GM19372 (cell line): ENCODE results near the gene MYPN.
A peak's percentile ranks its signal among the peaks of the same experiment; 100 is the strongest.
"Not testable (repeated sequence)": the region's sequence is repeated elsewhere in the genome, so short reads cannot be mapped to it uniquely, and the experiment has no call there.

ENCODE experiments used
- ATAC-seq: cut with Tn5 transposase; IDR thresholded peaks from one replicate; pipeline ENCODE4 v1.9.1; 2021; ENCODE audit warnings: mild to moderate bottlenecking, low read depth, moderate library complexity; ENCODE audit not compliant: unreplicated experiment

The MYPN gene

DNA sequence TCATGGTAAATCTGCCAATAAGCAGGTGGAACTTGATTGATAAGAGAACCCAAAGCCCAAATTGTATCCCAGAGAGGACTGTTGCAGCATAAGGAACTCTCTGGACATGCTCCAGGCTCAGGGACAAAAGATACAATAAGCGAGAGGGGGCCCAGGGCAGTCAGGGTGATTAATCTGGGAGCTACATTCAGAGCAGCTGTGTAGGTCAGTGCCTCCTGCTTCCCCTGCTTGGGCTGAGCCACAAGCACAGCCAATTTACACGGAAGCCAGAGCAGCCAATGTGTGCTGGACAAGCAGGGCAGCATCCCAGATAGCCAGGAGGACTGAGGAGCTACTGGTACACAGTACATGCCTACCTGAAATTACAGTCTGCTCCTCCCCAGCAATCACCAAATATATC is 24.2 kb downstream of the MYPN start:
- no peak for ATAC-seq

DNA sequence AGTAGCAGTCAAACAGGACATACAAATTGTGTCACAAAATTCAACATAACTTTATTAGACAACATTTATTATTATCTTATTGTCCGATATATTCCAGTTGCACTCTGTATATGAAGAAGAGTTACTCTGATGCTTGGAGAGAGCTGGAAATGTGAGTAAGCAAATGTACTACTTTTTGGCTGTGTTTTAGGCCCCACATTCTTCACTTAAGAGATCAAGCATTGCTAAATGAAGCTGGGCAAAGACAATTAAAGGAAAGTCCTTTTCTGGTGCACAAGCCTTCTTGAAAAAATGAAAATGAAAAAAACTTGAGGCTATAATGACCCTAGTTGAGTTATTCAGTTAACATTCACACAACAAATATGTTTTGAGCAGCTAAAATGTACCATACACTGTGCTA is 26.1 kb downstream of the MYPN start:
- ATAC-seq, result no peak

DNA sequence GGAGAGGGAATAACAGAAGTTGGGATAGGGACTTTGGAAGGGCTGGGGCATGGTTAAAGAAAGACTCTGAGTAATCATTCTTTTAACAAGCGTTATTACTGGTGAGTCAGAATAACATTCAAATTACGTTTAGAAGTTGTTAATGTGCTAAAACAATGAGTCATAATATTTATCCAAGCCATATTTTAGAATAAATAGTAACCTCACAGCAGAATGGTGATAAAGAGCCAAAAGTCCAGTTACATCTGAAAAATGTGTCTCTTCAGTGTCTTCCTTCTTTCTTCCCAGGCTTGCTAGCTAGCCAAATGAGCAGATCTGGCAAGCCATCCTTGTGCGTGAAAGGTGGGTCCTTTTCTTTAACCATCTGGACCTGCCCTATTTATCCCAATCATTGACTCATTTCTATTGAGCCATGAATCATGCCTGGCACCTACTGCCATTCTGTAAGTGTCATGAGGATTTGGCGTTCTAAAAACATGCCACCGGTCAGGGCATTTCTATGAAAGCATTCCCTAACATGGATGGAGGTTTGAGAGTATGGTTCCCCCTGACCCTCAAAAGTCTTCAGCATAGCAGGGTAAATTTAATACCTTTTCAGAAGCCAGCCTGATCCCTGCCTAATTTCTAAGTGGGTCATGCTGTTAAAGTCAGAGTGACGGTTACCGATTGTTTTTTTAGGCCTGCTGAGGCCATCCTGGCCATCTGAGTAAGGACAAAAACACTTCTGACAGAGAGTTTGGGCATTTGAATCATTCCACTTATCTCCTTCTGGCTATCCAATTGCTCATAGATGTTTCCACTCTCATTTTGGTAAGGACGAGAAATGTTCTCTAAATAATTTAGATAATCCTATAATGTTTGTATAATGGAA is 26.9 kb downstream of the MYPN start:
- ATAC-seq, result no peak

DNA sequence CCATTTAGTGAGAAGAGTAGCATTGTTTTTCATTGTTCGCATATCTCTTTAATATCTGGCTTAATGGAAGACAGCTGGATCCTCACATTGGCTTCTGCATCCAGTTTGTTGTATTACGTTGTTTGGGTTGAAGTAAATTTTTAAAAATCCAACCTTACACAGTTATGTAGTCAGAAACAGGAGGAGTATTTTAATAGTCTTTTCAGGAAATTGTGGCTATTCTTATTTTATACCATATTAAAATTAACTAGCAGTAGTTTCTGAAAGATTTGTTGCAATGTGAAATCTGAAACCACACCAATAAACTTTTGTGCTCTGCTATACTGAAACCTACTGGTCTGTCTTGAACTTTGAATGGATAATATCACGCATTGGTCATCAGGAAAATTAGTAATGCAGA is 27.9 kb downstream of the MYPN start:
- no peak for ATAC-seq

DNA sequence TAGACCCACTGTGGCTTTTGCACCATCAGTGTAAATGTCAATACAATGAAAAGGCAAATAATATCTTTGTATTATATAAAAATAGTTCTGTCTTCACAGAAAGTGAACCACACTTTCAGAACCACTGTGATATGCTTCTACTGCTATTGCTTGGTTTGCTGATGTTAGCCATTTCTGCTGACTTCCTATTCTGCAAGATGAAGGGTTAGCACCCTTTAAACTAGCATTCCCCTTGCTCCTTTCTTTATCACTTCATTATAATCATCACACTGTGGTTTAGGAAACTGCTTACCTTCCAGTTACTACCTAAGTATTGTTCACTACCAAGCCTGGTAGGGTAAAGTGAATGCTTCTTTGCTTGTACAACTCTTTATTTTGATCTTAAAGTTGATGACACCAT is 29.2 kb downstream of the MYPN start:
- no peak for ATAC-seq

DNA sequence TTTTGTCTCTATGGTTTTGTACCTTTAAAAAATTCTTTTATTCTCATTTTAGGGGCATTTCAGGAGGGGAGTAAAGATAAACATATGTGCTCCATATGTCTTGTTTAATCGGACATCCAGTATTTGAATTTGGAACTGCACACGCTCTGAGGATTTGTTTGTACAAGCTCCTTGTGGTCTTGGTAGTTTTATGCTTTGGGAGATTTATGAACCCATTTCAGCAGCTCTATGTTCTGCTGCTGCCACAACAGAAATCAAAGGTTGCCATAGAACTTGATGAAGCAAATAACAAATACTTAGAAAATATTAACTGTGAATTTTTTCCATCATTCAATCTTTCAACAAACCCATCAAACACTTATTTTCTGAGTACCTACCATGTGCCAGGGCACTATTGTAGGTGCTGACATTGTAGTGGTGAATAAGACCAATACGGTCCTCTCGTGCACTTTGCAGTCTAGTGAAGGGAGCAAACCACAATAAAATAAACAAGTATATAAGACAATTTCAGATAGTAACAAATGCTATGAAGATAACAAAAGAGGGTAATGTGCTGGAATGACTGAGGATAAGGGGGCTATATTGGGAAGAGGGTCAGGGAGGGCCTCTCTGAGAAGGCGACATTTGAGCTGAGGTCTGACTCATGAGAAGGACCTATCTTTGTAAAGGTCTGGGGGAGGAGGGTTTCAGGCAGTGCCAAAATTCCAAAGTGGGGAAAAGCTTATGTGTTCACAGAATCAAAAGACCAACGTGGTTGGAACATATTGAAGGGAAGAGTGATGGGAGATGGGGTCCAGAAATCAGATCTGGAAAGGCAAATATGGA is 30.4 kb downstream of the MYPN start:
- ATAC-seq, result no peak

DNA sequence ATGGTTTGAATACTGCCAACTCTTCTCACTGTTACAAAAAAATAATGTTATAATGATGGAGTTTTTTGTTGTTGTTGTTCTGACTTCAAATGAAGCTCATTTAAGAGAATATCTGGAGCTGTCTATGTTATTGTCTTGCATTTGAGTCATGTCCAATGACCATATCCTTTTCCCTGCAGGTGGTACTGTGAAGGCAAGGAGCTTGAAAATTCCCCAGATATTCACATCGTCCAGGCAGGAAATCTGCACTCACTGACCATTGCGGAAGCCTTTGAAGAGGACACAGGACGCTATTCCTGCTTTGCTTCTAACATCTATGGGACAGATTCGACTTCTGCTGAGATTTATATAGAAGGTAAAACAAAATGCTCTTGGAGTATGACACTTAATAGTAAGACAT is 33.5 kb downstream of the MYPN start:
- ATAC-seq, result no peak

DNA sequence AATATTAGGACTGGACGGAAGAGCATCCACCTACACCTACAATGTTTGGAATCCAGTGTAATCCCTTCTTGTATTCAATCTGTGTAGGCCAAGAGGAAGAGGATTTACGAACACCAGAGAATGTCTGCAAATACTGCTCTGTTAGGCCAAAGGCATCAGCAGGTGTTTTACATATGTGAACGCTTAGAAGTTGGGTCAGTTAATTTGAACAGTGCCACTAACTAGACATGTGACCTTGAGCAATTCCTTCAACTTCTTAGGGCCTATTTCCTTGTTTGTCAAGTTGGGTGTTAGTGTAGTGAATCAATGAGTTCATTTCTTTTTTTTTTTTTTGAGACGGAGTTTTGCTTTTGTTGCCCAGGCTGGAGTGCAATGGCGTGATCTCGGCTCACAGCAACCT is 35.4 kb downstream of the MYPN start:
- no peak for ATAC-seq

DNA sequence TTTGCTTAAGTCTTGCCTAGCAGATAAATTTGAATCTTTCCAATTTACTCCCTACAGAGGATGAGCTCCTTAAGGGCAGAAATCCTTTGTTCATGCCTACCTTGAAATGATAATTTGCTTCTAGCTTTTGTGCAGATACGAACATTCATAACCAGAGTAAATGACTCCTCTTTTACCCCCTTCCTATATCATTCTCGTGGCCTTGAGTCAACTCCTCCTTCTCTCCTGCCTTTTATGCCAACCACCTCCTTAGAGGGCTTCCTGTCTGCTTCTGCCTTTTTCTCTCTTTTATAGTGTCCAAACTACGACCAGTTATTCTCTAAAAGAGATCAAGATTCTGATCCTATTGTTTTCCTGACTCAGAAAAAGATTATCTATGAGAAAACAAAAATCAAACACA is 36.4 kb downstream of the MYPN start:
- ATAC-seq, result no peak

DNA sequence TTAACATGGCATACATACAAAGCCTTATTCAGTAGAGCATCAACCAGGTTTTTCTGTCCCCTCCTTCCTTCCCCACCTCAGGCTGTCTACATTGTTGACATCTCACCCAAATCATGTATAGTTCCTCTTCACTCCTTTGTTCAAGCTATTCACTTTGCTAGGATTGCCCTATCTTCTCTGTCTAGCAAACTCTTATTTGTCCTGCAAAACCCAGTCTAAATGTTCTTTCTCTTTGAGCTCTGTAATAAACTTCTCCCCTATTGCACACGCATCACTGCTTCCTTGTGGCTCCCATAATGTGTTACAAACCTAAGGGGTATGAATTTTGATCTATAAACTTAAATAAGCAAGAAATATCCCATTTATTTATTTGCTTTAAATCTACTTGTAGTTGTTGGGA is 36.8 kb downstream of the MYPN start:
- no peak for ATAC-seq

DNA sequence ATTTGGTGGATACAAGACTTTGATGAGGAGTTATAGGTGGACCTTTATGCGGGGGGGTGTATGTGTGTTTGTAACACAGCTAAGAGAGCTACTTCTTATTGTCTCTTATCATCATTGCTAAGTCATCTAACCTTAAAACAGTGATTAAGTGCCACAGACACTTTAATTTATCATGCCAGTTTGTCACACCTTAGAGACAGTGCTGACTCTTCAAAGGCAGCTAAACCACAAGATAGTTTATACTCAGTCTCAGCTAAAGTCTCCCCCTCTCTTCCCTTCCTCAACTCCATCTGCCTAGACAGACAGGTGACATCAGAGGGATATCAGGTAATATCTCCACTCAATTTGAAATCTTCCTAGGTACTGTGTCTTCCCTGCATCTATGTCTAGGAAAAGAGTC is 42.2 kb downstream of the MYPN start:
- ATAC-seq, result no peak

DNA sequence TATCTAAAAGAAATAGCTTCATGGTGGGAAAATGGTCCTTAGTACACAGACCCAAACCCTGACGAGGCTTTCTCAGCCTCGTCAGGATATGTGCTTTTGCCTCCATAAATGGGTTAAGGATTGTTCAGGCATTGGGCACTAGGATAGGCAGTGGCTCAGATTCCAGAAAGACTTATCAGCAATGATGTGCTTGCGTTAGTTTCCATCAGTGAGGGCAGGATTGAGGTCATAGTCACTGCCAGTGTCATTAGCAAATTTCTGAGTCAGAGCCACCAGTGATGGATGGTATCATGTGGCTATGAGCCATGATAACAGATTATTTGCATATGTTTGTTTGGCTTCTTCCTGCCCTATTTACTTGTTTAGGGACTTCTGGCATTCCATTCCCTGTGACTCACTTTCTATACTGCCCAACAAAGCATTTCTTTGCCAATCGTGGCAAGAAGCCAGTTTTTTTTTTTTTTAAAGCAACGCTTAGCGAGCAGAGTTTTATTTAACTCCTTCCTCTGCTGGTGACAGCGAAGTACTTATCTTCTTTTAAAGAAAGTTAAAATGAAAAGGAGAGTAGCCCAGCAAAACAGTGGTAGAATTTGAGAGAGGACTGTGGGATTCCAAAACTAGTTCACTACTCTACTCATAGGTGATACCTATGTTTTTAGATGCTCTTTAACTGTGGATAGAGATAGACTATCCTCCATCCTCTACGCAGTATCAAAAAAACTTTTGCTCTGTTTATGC is 44.4 kb downstream of the MYPN start:
- ATAC-seq, result no peak

DNA sequence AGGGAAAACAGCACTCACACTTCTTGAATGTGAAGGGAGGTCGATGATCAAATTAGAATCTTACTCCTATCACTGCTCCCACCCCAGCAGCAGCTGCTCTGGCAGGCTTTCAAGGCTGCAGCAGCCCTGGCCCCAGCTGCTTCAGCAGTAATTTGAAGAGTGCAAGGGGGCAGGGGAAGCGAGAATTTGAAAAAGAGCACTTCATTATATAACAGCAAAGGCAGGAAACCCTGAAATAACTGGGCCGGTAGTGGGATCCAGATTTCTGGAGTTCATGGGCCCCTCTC is 44.9 kb downstream of the MYPN start:
- no peak for ATAC-seq

DNA sequence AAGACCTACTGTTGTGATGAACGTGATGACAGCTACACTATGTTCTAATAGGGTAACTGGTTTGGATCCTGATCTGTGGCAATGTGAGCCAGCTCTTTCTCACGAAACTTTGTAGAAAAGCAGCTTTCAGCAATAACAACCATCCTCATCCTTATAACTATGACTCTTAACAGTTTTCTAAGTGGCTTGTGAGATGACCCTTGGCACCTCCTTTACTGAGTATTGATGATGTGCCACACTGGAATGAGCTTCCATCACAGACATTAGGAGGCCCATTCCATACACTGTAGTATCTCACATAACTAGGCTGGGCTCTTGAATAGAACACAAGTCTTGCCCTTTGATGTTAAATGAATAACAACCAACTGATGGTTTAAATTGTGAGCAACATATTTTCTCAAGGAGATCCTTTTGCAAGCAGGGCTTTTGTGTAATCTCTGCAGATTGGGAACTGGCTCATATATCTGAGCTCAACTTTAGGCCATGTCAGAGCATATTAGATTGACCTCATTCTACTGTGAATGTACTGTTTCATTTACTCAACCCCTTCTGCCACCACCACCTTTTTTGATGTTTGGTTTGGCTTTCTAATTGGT is 46.4 kb downstream of the MYPN start:
- ATAC-seq, result no peak

DNA sequence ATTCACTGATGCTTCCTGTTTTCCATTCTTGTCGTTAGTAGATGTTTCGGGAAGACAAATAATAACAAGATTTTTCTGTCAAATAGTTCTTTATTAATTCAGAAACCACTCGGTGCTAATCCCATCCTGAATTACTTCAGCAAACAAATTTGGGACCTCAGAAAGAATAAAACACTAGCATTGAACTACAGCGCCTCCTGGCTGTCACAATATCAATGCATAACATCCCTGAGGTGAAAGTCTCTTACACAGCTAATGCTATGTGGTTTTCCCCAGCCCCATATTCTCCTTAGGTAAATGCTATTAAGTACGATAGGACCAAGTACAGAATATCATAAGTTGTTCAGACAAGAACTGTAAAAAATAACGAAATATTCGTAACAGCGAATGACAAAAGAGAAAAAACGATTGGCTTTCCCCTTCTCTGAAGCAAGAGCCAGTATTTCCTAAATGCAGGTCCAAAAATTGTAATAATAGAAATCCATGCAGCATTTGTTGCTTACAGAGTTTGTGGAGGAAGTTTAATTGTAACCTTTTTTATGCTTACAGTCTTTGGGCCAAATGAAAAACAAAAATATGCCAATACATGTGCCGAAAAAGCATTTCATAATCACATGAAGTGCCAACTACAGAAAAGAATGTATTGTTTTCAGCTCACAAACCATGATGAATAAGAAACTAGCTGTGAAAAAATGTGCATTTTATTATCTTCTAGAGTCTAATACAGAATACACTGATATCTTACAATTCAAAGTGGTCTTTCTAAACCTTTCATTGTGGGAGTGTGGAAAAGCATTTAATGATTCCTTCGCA is 47.3 kb downstream of the MYPN start:
- peak; percentile 62 for ATAC-seq

DNA sequence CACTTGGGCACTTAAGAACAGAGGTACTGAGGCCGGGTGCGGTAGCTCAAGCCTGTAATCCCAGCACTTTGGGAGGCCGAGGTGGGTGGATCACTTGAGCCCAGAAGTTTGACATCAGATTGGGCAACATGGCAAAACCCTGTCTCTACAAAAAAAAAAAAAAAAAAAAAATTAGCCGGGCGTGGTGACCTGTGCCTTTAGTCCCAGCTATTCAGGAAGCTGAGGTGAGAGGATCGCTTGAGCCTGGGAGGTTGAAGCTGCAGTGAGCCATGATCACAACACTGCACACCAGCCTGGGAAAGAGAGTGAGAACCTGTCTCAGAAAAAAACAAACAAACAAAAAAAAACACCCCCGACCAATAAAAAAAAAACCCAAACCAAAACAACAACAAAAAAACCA is 48.2 kb downstream of the MYPN start:
- ATAC-seq, result not testable (repeated sequence)

DNA sequence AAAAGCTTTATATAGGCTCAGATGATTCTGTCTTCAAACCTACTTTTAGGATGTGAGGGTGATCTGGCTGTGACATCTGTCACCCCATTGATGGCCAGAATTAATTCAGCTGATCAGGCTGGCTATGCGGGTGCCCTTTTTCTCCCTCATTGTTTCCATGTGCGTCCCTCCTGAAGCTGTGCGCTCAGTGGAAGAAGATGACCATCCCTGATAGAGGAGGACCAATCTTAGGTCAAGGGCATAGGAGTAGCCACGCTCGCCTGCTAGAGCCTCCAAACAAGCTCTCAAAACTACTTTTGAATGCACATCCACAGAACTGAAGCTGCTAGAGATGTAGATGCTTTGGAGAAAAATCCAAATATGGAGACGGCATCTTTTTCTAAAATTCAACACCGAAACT is 48.7 kb downstream of the MYPN start:
- no peak for ATAC-seq

DNA sequence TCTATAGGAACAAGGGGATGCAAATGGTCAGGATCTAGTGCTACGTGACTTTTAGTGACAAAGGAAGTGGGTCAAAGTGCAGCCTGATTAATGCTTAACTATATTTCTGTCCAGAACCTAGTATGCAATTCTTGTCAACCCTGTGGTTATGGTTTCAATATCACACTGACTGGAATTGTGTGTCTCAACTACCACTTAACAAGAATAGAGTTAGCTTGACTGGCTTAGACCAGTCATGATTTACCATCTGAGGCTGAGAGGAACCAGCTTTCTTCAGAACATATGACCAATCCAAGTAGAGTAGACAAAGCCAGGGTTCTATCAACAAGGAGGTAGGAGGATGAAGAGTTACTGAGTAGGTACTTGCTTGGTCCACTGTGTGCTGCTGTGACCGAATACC is 54.4 kb downstream of the MYPN start:
- peak; percentile 95 for ATAC-seq

DNA sequence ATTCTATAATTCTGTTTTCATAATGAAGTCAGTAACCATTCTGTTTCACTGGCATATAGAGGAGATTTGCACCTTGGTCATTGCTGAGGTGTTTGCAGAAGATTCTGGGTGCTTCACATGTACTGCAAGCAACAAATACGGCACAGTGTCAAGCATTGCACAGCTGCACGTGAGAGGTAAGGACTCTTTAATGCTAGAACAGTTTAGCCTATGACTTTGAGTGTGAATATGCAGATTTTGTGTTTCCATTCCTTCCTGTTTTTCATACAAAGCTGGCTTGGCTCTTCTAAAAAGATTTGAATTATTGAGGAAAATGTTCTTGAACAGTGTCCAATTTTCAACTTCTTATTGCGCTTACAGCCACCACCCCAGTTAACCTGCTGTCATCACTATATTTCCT is 56.4 kb downstream of the MYPN start:
- no peak for ATAC-seq

DNA sequence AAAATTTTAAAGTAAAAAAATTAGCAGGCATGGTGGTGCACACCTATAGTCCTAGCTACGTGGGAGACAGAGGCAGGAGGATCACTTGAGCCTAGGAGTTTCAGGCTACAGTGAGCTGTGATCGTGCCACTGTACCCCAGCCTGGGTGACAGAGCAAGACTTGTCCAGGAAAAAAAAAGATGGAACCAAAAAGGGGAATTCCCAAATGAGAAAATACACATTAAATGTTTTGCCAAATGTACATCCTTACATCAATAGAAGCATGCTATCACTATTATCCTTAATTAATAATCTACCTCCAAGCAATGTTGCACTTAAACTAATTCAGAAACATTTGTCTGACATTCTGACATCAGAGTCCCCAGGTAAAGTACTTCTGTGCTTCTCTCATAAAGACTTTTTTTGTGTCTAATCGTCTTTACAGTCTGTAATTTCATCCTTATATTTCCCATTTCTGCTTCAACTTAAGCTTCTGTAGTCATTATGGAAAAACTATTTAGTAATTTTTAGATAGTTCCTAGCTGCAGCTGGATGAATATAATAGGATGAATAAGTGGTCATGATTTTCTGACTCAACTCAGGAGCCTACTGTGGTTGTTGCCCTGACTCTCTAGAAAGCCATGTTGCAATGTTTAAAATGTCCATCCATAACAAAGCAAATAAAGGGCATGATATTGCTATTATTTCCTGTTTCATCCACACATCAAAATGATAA is 57.7 kb downstream of the MYPN start:
- no peak for ATAC-seq
